Spleen (tissue), 11 donors: Measurements from ENCODE around the gene SLC18A3. TPM values are rescaled to one million over a fixed set of nuclear protein-coding genes. Genes with fewer than 3 reads are reported as not detected.

ENCODE experiments used
- DNase-seq: peaks from one replicate; pipeline ENCODE4 v3.0.0-alpha.2; 2020
- H3K27ac ChIP-seq, 8 donors: fragments of 200-600 bp; sonication (generic) in 7 of 8; 1 replicate in 4 of 8; 2 replicates in 4 of 8; pipeline versions ENCODE4 v1.5.0 to v1.8.0; 2016 to 2021; ENCODE audit warnings: inconsistent platforms in 4 of 8, mild to moderate bottlenecking in 4 of 8, moderate library complexity in 1 of 8
- H3K27me3 ChIP-seq, 7 donors: fragments of 200-600 bp; sonication (generic) in 6 of 7; replicated peaks in 1 of 7; 1 replicate in 4 of 7; 2 replicates in 3 of 7; pipeline versions ENCODE4 v1.5.0 to v1.8.0; 2016 to 2021; ENCODE audit warnings: inconsistent platforms in 3 of 7, mild to moderate bottlenecking in 1 of 7
- H3K36me3 ChIP-seq, 6 donors: fragments of 200-600 bp; sonication (generic) in 5 of 6; 1 replicate in 4 of 6; 2 replicates in 2 of 6; pipeline versions ENCODE4 v1.5.0 to v1.8.0; 2016 to 2021; ENCODE audit warnings: inconsistent platforms in 2 of 6
- H3K4me1 ChIP-seq, 6 donors: fragments of 200-600 bp; sonication (generic) in 5 of 6; 1 replicate in 3 of 6; 2 replicates in 3 of 6; pipeline versions ENCODE4 v1.5.0 to v1.8.0; 2016 to 2021; ENCODE audit warnings: inconsistent platforms in 3 of 6
- H3K4me3 ChIP-seq, 8 donors: fragments of 200-600 bp; sonication (generic) in 7 of 8; 1 replicate in 4 of 8; 2 replicates in 4 of 8; pipeline versions ENCODE4 v1.5.0 to v1.8.0; 2016 to 2021; ENCODE audit warnings: inconsistent platforms in 4 of 8, mild to moderate bottlenecking in 4 of 8, moderate library complexity in 2 of 8
- H3K9me3 ChIP-seq, 8 donors: fragments of 200-600 bp; sonication (generic) in 7 of 8; 1 replicate in 4 of 8; 2 replicates in 4 of 8; pipeline versions ENCODE4 v1.5.0 to v1.8.0; 2016 to 2021; ENCODE audit warnings: inconsistent platforms in 4 of 8
- POLR2A ChIP-seq, 3 donors: fragments of 450-650 bp; IDR thresholded peaks; one replicate each; pipeline ENCODE4 v1.5.1; 2017; ENCODE audit warnings: antibody characterized with exemption in 3 of 3, mild to moderate bottlenecking in 1 of 3
- POLR2AphosphoS5 ChIP-seq, 3 donors: sonication (generic); formaldehyde crosslinking; IDR thresholded peaks; one replicate each; pipeline ENCODE4 v1.5.1; 2017; ENCODE audit warnings: antibody characterized with exemption in 3 of 3
- WGBS, 5 donors: extraction: QIAGEN DNeasy Blood & Tissue Kit in 3 of 5; methylation state at CpG; one replicate each; pipeline versions ENCODE4 v1.1.5 to v1.1.7; 2013 to 2018; 5-methylcytosine and 5-hydroxymethylcytosine counted together
- intact Hi-C: fragments of 100-400 bp; cut with DNase I; formaldehyde crosslinking; loops from one replicate; pipeline ENCODE4 v1.15.0; 2023; ENCODE audit warnings: low total_unique reads
- polyA plus RNA-seq, 3 donors: library from polyadenylated mRNA; stranded (reverse); fragments of 200-250 nt; gene quantifications; one replicate each; pipeline ENCODE4 v1.2.1, GENCODE V29; 2013
- total RNA-seq, 7 donors: library from RNA; depleted of rRNA in 3 of 7; stranded (reverse); fragments of >200 nt in 3 of 7; fragmentation: NEBNext Ultra II Directional in 4 of 7; extraction: Animal tissue kit (Norgen Biotek cat#: 25700) in 4 of 7; gene quantifications; one replicate each; pipeline versions ENCODE4 v1.1.0 to v1.2.1, GENCODE V29; 2016 to 2021
- TF ChIP-seq, protein P1 (sequence below), 11 experiments: fragments of 200-600 bp in 7 of 11; fragments of 450-650 bp in 4 of 11; sonication (generic) in 4 of 11; IDR thresholded peaks in 8 of 11; conservative IDR thresholded peaks in 3 of 11; 1 replicate in 7 of 11; 2 replicates in 4 of 11; pipeline versions ENCODE4 v1.4.0 to v1.8.0; 2016 to 2021; ENCODE audit warnings: antibody characterized with exemption in 11 of 11, inconsistent platforms in 4 of 11, mild to moderate bottlenecking in 1 of 11
- donor health status: healthy with polysubstance abuse.
- donor health status: DM: no; HTN: no; CAD: no; lungs with moderate emphysema.
- donor health status: DM: no; HTN: no; CAD: no.
- donor health status: Bipolar disorder and iron deficiency.
- donor health status: healthy.
- donor health status: DM: no; HTN: no; CAD: no.
- donor health status: DM: yes; HTN: yes; CAD: no.

The SLC18A3 gene
- total and polyA plus RNA-seq, 10 donors: not detected

GRCh38 chr10:49567810-49568209, 42.3 kb upstream of the SLC18A3 start:
- TF ChIP-seq, protein P1, sequence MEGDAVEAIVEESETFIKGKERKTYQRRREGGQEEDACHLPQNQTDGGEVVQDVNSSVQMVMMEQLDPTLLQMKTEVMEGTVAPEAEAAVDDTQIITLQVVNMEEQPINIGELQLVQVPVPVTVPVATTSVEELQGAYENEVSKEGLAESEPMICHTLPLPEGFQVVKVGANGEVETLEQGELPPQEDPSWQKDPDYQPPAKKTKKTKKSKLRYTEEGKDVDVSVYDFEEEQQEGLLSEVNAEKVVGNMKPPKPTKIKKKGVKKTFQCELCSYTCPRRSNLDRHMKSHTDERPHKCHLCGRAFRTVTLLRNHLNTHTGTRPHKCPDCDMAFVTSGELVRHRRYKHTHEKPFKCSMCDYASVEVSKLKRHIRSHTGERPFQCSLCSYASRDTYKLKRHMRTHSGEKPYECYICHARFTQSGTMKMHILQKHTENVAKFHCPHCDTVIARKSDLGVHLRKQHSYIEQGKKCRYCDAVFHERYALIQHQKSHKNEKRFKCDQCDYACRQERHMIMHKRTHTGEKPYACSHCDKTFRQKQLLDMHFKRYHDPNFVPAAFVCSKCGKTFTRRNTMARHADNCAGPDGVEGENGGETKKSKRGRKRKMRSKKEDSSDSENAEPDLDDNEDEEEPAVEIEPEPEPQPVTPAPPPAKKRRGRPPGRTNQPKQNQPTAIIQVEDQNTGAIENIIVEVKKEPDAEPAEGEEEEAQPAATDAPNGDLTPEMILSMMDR (IDR thresholded peaks at IDR 0.05 in 8 of 11, conservative IDR thresholded peaks at IDR 0.05 in 3 of 11): no peak
- no peak for TF ChIP-seq POLR2AphosphoS5 (IDR thresholded peaks at IDR 0.05)
- no peak for TF ChIP-seq POLR2A (IDR thresholded peaks at IDR 0.05)
- Histone ChIP-seq H3K9me3 (peaks cover 0 to 13% (median 0%) of the 10 kb centered on the region in 8 donors), H3K27me3 (peaks cover 0 to 27% (median 0%) of the 10 kb centered on the region in 7 donors), H3K4me3 (no peak overlapping the region), H3K27ac (no peak overlapping the region), H3K4me1 (no peaks in the 10 kb centered on the region), H3K36me3 (no peaks in the 10 kb centered on the region)
- no peak for DNase-seq
- 58 to 94% (median 82%) methylated on average over 1 of the region's 1 CpG for WGBS, 5 donors
- intact Hi-C loops: no loop called here

GRCh38 chr10:49568235-49568634, 41.9 kb upstream of the SLC18A3 start:
- Histone ChIP-seq H3K36me3 (no peaks in the 10 kb centered on the region), H3K4me1 (no peaks in the 10 kb centered on the region), H3K27me3 (peaks cover 0 to 23% (median 0%) of the 10 kb centered on the region in 7 donors), H3K27ac (no peak overlapping the region), H3K9me3 (peaks cover 0 to 13% (median 0%) of the 10 kb centered on the region in 8 donors), H3K4me3 (no peak overlapping the region)
- intact Hi-C loops: no loop called here
- 36 to 72% (median 59%) methylated on average over 2 of the region's 2 CpGs for WGBS, 5 donors
- no peak for DNase-seq
- TF ChIP-seq POLR2AphosphoS5 (IDR thresholded peaks at IDR 0.05) (no peak), POLR2A (IDR thresholded peaks at IDR 0.05) (no peak)
- TF ChIP-seq, protein P1 (IDR thresholded peaks at IDR 0.05 in 8 of 11, conservative IDR thresholded peaks at IDR 0.05 in 3 of 11): no peak

DNA sequence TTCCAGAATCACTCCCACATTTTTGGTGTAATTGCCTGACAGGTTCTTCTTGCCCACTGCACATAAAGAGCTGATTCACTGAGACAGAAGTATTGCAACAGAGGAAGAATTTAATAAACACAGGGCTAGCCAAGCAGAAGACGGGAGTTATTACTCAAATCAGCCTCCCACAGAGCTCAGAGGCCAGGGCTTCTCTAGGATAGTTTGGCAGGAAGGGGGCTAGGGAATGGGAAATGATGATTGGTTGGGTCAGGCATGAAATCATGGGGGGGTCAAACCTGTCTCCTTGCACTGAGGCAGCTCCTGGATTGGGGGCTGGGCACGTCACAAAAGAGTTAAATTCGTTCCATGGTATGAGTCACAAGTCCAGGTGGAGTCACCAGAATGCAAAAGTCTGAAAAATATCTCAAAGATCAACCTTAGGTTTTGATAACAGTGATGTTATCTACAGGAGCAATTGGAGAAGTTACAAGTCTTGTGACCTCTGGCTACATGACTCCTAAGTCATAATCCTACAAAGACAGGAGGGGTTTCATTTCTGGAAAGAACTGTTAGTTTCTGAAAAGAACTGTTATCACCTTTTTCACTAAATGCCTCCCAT, 41.0 kb upstream of the SLC18A3 start:
- Histone ChIP-seq H3K9me3 (peaks cover 0 to 13% (median 0%) of the 10 kb centered on the region in 8 donors), H3K4me1 (no peaks in the 10 kb centered on the region), H3K27me3 (peaks cover 0 to 18% (median 0%) of the 10 kb centered on the region in 7 donors), H3K4me3 (no peak overlapping the region), H3K36me3 (no peaks in the 10 kb centered on the region), H3K27ac (no peak overlapping the region)
- TF ChIP-seq POLR2AphosphoS5 (IDR thresholded peaks at IDR 0.05): no peak
- TF ChIP-seq, protein P1 (IDR thresholded peaks at IDR 0.05 in 8 of 11, conservative IDR thresholded peaks at IDR 0.05 in 3 of 11): no peak
- no peak for TF ChIP-seq POLR2A (IDR thresholded peaks at IDR 0.05)
- DNase-seq: no peak
- intact Hi-C loops: no loop called here
- WGBS, 5 donors: 53 to 77% (median 59%) methylated on average over 3 of the region's 3 CpGs

- H3K9me3 ChIP-seq: peaks cover 0 to 13% (median 0%) of the 10 kb centered on the region in 8 donors
- intact Hi-C loops: no loop called here
- H3K4me1 ChIP-seq: no peaks in the 10 kb centered on the region
- peaks cover 0 to 8% (median 0%) of the 10 kb centered on the region in 7 donors for H3K27me3 ChIP-seq
- TF ChIP-seq, protein P1 (IDR thresholded peaks at IDR 0.05 in 8 of 11, conservative IDR thresholded peaks at IDR 0.05 in 3 of 11): no peak
- no peak for TF ChIP-seq POLR2AphosphoS5 (IDR thresholded peaks at IDR 0.05)
- no peak for DNase-seq
- 45 to 64% (median 55%) methylated on average over 2 of the region's 2 CpGs for WGBS, 5 donors
- H3K27ac ChIP-seq: no peak overlapping the region
- no peaks in the 10 kb centered on the region for H3K36me3 ChIP-seq
- H3K4me3 ChIP-seq: no peak overlapping the region
Measured at GRCh38 chr10:49571388-49571787, 38.7 kb upstream of the SLC18A3 start.
